RWPE2 (cell line): Measurements from ENCODE around the gene CAGE1.

Source experiments
- ATAC-seq: fragments of 200-7000 bp; cut with Tn5 transposase; 3 replicates; pipeline ENCODE4 v1.9.1; 2021; ENCODE audit warnings: low read depth
- DNase-seq: peaks from one replicate; pipeline ENCODE4 v3.0.0-alpha.2; 2020; ENCODE audit warnings: low spot score
- H3K27ac ChIP-seq: fragments of 450-650 bp; 2 replicates; pipeline ENCODE4 v1.5.1; 2017; ENCODE audit warnings: mild to moderate bottlenecking; ENCODE audit not compliant: poor library complexity, severe bottlenecking
- H3K27me3 ChIP-seq: fragments of 250-450 bp; sonication (Bioruptor Pico); 2 replicates; pipeline ENCODE4 v1.5.1; 2021; ENCODE audit warnings: mild to moderate bottlenecking, moderate library complexity; ENCODE audit not compliant: insufficient read depth, poor library complexity, severe bottlenecking
- H3K36me3 ChIP-seq: fragments of 250-450 bp; sonication (Bioruptor Pico); 2 replicates; pipeline ENCODE4 v1.5.1; 2020; ENCODE audit warnings: low read depth, mild to moderate bottlenecking, moderate library complexity
- H3K4me1 ChIP-seq: fragments of 250-450 bp; sonication (Bioruptor Pico); 2 replicates; pipeline ENCODE4 v1.5.1; 2021; ENCODE audit warnings: mild to moderate bottlenecking, moderate library complexity; ENCODE audit not compliant: insufficient read depth, poor library complexity, severe bottlenecking
- H3K4me3 ChIP-seq: fragments of 250-450 bp; sonication (Bioruptor Pico); 2 replicates; pipeline ENCODE4 v1.5.1; 2021; ENCODE audit warnings: mild to moderate bottlenecking, moderate library complexity; ENCODE audit not compliant: severe bottlenecking
- H3K9me3 ChIP-seq: fragments of 250-450 bp; sonication (Bioruptor Pico); 2 replicates; pipeline ENCODE4 v1.5.1; 2021; ENCODE audit warnings: mild to moderate bottlenecking, moderate library complexity; ENCODE audit not compliant: severe bottlenecking
- CTCF ChIP-seq: fragments of 450-650 bp; IDR thresholded peaks from one replicate; pipeline ENCODE4 v1.5.1; 2017; ENCODE audit warnings: mild to moderate bottlenecking, moderate library complexity; ENCODE audit not compliant: poor library complexity, severe bottlenecking

CAGE1 gene

GRCh38 chr6:7418238-7418905, 28.8 kb upstream of the CAGE1 start:
- H3K27me3 ChIP-seq = no peaks in the 10 kb centered on the region
- peak overlapping the region; percentile 13 for H3K27ac ChIP-seq
- DNase-seq (no peak), ATAC-seq (peak; percentile 66; the same call in 2 of the 3 replicates)
- H3K4me3 ChIP-seq = no peak overlapping the region
- peaks cover 46% of the 10 kb centered on the region for H3K36me3 ChIP-seq
- H3K4me1 ChIP-seq = peaks cover 7% of the 10 kb centered on the region
- H3K9me3 ChIP-seq = no peaks in the 10 kb centered on the region
- no peak for TF ChIP-seq CTCF

GRCh38 chr6:7417684-7418083, 28.1 kb upstream of the CAGE1 start:
- Histone ChIP-seq H3K36me3 (peaks cover 53% of the 10 kb centered on the region), H3K4me3 (no peak overlapping the region), H3K27me3 (no peaks in the 10 kb centered on the region), H3K4me1 (peaks cover 7% of the 10 kb centered on the region), H3K9me3 (no peaks in the 10 kb centered on the region), H3K27ac (peak overlapping the region; percentile 13)
- TF ChIP-seq CTCF = no peak
- DNase-seq (no peak), ATAC-seq (no peak)

- DNase-seq = no peak
- no peak for TF ChIP-seq CTCF
- Histone ChIP-seq H3K36me3 (peaks cover 79% of the 10 kb centered on the region), H3K9me3 (no peaks in the 10 kb centered on the region), H3K27ac (peak overlapping the region; percentile 28), H3K27me3 (no peaks in the 10 kb centered on the region), H3K4me3 (no peak overlapping the region), H3K4me1 (peaks cover 7% of the 10 kb centered on the region)
- ATAC-seq = peak; percentile 92
These were observed 25.3 kb upstream of the CAGE1 start for GRCh38 chr6:7414811-7415210.

- peaks cover 82% of the 10 kb centered on the region for H3K36me3 ChIP-seq
- no peak for TF ChIP-seq CTCF
- ATAC-seq (no peak), DNase-seq (no peak)
- H3K9me3 ChIP-seq = no peaks in the 10 kb centered on the region
- no peak overlapping the region for H3K4me3 ChIP-seq
- H3K27ac ChIP-seq = no peak overlapping the region
- no peaks in the 10 kb centered on the region for H3K27me3 ChIP-seq
- peaks cover 7% of the 10 kb centered on the region for H3K4me1 ChIP-seq
These were observed 23.7 kb upstream of the CAGE1 start for GRCh38 chr6:7413151-7413823.

DNA sequence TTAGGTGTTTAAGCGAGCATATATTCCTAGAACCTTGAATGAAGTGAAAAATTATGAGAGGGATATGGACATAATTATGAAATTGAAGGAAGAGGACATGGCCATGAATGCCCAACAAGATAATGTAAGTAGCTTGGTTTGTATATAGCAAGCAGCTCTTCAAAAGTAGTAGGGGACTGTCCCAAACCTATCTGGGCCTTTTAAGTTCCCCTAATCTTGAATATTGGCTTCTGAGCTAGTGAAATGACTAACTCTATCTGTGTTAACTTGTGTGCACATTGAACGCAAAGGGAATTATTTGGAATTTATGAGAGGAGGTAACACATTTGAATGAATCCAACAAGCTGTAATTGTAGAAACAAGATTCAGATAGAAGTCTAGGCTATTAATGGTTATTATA, 21.8 kb upstream of the CAGE1 start:
- H3K9me3 ChIP-seq = no peaks in the 10 kb centered on the region
- no peak overlapping the region for H3K27ac ChIP-seq
- ATAC-seq = no peak
- H3K4me1 ChIP-seq = peaks cover 4% of the 10 kb centered on the region
- no peaks in the 10 kb centered on the region for H3K27me3 ChIP-seq
- no peak for TF ChIP-seq CTCF
- no peak overlapping the region for H3K4me3 ChIP-seq
- DNase-seq = no peak
- peaks cover 84% of the 10 kb centered on the region for H3K36me3 ChIP-seq
